Ovary (tissue), 9 donors: ENCODE results near the gene CDK11A. TPM values are rescaled to one million over a fixed set of nuclear protein-coding genes. Genes with fewer than 3 reads are reported as not detected.
A peak's percentile ranks its signal among the peaks of the same experiment; 100 is the strongest.

Source experiments
- DNase-seq, 5 donors: peaks; one replicate each; pipeline ENCODE4 v3.0.0-alpha.2; 2019 to 2020
- H3K27ac ChIP-seq, 2 donors: fragments of 200-600 bp; one replicate each; pipeline versions ENCODE4 v1.5.1 to v1.8.0; 2019 to 2022
- H3K27me3 ChIP-seq: fragments of 200-600 bp; one replicate; pipeline ENCODE4 v1.8.0; 2022
- H3K36me3 ChIP-seq: fragments of 200-600 bp; sonication (generic); one replicate; pipeline ENCODE4 v1.5.1; 2019
- H3K4me1 ChIP-seq: one replicate; pipeline ENCODE4 v1.8.1; 2013; ENCODE audit warnings: mild to moderate bottlenecking, moderate library complexity; ENCODE audit not compliant: insufficient read depth
- H3K4me3 ChIP-seq: fragments of 200-600 bp; sonication (generic); one replicate; pipeline ENCODE4 v1.5.1; 2017
- H3K9me3 ChIP-seq, 2 donors: fragments of 200-600 bp in 1 of 2; sonication (generic) in 1 of 2; one replicate each; pipeline versions ENCODE4 v1.5.1 to v1.8.1; 2013 to 2019; ENCODE audit warnings: mild to moderate bottlenecking in 1 of 2, moderate library complexity in 1 of 2
- CTCF ChIP-seq, 3 donors: fragments of 450-650 bp in 2 of 3; fragments of 200-600 bp in 1 of 3; IDR thresholded peaks; one replicate each; pipeline versions ENCODE4 v1.5.1 to v1.8.0; 2016 to 2022; ENCODE audit warnings: antibody characterized with exemption in 3 of 3, mild to moderate bottlenecking in 1 of 3
- EP300 ChIP-seq: sonication (generic); formaldehyde crosslinking; IDR thresholded peaks from one replicate; pipeline ENCODE4 v1.6.1; 2017; ENCODE audit warnings: antibody characterized with exemption
- POLR2A ChIP-seq: fragments of 450-650 bp; IDR thresholded peaks from one replicate; pipeline ENCODE4 v1.6.1; 2017; ENCODE audit warnings: antibody characterized with exemption, mild to moderate bottlenecking, moderate library complexity
- WGBS, 3 donors: extraction: QIAGEN DNeasy Blood & Tissue Kit in 1 of 3; methylation state at CpG; one replicate each; pipeline versions ENCODE4 v1.1.5 to v1.1.7; 2013 to 2017; 5-methylcytosine and 5-hydroxymethylcytosine counted together
- intact Hi-C, 4 donors: fragments of 100-400 bp; cut with DNase I; formaldehyde crosslinking; loops; one replicate each; pipeline versions ENCODE4 v1.11.0 to v1.15.1; 2022 to 2023
- polyA plus RNA-seq, 2 donors: library from polyadenylated mRNA; stranded (reverse); fragments of 200-250 nt in 1 of 2; fragments of 350-450 nt in 1 of 2; fragmentation: Illumina TruSeq in 1 of 2; extraction: RNeasy Lipid Tissue Mini Kit (QIAGEN cat#74804) in 1 of 2; gene quantifications; one replicate each; pipeline ENCODE4 v1.2.3, GENCODE V29; 2013 to 2014
- total RNA-seq, 7 donors: library from RNA; depleted of rRNA in 2 of 7; stranded (reverse); fragments of >200 nt in 2 of 7; fragmentation: NEBNext Ultra II Directional in 3 of 7; extraction: Animal tissue kit (Norgen Biotek cat#: 25700) in 3 of 7; gene quantifications; one replicate each; pipeline versions ENCODE4 v1.1.0 to v1.2.4, GENCODE V29; 2016 to 2023
- donor health status: DM: no; HTN: no; CAD: no; lungs with moderate emphysema.
- donor health status: DM: no; HTN: no; CAD: no.
- donor health status: Bipolar disorder and iron deficiency.
- donor health status: DM: yes; HTN: yes; CAD: no.
- donor health status: DM: no; HTN: no; CAD: no.
- donor health status: DM: yes; HTN: yes; CAD: no.

The CDK11A gene
- total and polyA plus RNA-seq, 9 donors = 16.7 to 51.3 (median 28.6) TPM

- Histone ChIP-seq H3K4me3 (no peak overlapping the region), H3K27me3 (no peaks in the 10 kb centered on the region), H3K4me1 (no peaks in the 10 kb centered on the region), H3K9me3 (no peaks in the 10 kb centered on the region), H3K36me3 (no peaks in the 10 kb centered on the region), H3K27ac (no peak overlapping the region)
- intact Hi-C loops = loop anchor here in 2 of 4 donors (5.0 to 10.0 kb wide), 2 partner anchors 139 to 146 kb away; partner anchors contain the start of gene GNB1 (in 1 of the 2)
- TF ChIP-seq CTCF (IDR thresholded peaks at IDR 0.05) = no peak
- no peak for TF ChIP-seq POLR2A
- no peak for TF ChIP-seq EP300
- WGBS, 3 donors = 88 to 95% (median 92%) methylated on average over 14 to 15 of the region's 15 CpGs
- no peak for DNase-seq
Measured at GRCh38 chr1:1755852-1756251, 31.7 kb upstream of the CDK11A start.

- Histone ChIP-seq H3K36me3 (no peaks in the 10 kb centered on the region), H3K9me3 (no peaks in the 10 kb centered on the region), H3K27ac (no peak overlapping the region), H3K27me3 (no peaks in the 10 kb centered on the region), H3K4me1 (no peaks in the 10 kb centered on the region), H3K4me3 (no peak overlapping the region)
- DNase-seq = no peak
- intact Hi-C loops = loop anchor here in 2 of 4 donors (5.0 to 10.0 kb wide), 2 partner anchors 139 to 147 kb away; partner anchors contain the start of gene GNB1 (in 1 of the 2)
- whole genome bisulfite sequencing, 3 donors = 86 to 93% (median 89%) methylated on average over 19 of the region's 19 CpGs
- TF ChIP-seq EP300 (no peak), CTCF (IDR thresholded peaks at IDR 0.05) (no peak), POLR2A (no peak)
Measured at GRCh38 chr1:1755426-1755825, 31.3 kb upstream of the CDK11A start.

DNA sequence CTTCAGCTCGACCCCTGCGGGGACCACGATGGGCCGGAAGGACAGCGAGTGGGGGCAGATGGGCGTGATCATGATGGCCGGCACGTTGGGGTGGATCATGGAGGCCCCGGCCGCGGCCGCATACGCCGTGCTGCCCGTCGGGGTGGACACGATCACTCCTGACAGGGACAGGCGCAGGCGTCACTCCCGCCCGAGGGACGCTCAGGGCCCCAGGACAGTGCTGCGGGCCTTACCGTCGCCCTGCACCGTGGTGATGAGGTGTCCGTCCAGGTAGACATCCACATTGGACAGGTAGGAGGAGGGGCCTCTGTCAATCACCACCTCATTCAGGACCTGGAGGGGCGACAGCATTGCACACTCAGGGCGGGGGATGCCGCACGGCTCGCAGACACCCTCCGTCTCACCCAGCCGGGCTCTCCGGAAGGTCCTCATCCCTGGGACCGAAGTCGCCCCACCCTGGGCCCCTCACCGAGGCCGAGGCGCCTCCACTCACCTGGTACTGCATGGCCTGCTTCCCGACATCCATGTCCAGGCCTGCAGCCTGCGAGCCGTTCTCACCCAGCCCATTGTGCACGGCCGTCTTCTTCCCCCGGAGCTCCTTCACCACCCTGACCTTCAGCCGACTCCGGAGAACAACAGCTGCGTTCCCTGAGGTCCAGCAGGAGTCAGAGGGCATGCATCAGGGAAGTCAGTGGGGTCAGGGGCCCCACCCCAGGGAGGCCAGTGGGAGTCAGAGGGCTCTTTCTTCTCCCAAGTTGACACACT is 30.1 kb upstream of the CDK11A start:
- Histone ChIP-seq H3K4me3 (no peak overlapping the region), H3K36me3 (no peaks in the 10 kb centered on the region), H3K9me3 (no peaks in the 10 kb centered on the region), H3K4me1 (no peaks in the 10 kb centered on the region), H3K27me3 (no peaks in the 10 kb centered on the region), H3K27ac (no peak overlapping the region)
- intact Hi-C loops = loop anchor here in 1 of 4 donors (10.0 kb wide), 1 partner anchor 141 kb away; the partner anchor contains the start of gene GNB1
- DNase-seq = no peak
- TF ChIP-seq POLR2A (no peak), CTCF (IDR thresholded peaks at IDR 0.05) (no peak)
- WGBS, 3 donors = 85 to 88% (median 87%) methylated on average over 43 to 48 of the region's 49 CpGs

DNA sequence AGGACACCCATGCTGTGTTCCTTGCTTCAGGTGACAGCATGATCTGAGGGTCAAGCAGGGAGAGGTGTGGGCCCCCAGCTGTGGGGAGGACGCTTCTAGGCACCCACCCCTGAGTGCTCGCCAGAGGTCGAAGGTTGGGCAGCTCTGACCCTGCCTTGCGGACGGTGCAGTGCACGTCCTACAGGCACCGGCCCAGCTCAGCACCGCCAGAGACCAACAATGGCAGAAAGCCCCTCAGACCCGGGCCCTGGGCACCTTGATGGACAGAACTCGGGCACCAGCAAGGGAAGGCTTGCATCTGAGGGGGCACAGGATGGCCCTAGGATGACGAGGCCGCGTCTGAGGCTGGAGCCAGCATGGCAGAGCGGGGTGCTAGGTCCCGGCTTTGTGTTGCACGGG is 29.4 kb upstream of the CDK11A start:
- intact Hi-C loops = loop anchor here in 1 of 4 donors (10.0 kb wide), 1 partner anchor 141 kb away; the partner anchor contains the start of gene GNB1
- no peaks in the 10 kb centered on the region for H3K36me3 ChIP-seq
- H3K27me3 ChIP-seq = no peaks in the 10 kb centered on the region
- H3K27ac ChIP-seq = no peak overlapping the region
- H3K9me3 ChIP-seq = no peaks in the 10 kb centered on the region
- H3K4me3 ChIP-seq = no peak overlapping the region
- 87 to 91% (median 91%) methylated on average over 16 of the region's 16 CpGs for WGBS, 3 donors
- DNase-seq = peak in 1 of 5 donors; percentile 38
- no peak for TF ChIP-seq EP300
- no peak for TF ChIP-seq CTCF (IDR thresholded peaks at IDR 0.05)
- no peak for TF ChIP-seq POLR2A
- no peaks in the 10 kb centered on the region for H3K4me1 ChIP-seq
